ENCODE data around the gene GRXCR1.

The GRXCR1 gene

GRCh38 chr4:42927946-42928345 is 35.4 kb downstream of the GRXCR1 start:
- no peak for DNase-seq (ENCODE audit: low read depth in 2 of 3, low spot score in 1 of 3)

GRCh38 chr4:42928582-42928981 is 36.1 kb downstream of the GRXCR1 start:
- DNase-seq (ENCODE audit: low read depth in 2 of 3, low spot score in 1 of 3), result no peak

GRCh38 chr4:42942216-42942615 is 49.7 kb downstream of the GRXCR1 start:
- no peak for DNase-seq (ENCODE audit: low read depth in 2 of 3, low spot score in 1 of 3)

GRCh38 chr4:42945874-42946273 is 53.4 kb downstream of the GRXCR1 start:
- no peak for DNase-seq (ENCODE audit: low read depth in 2 of 3, low spot score in 1 of 3)

- no peak for DNase-seq (ENCODE audit: low read depth in 2 of 3, low spot score in 1 of 3)
Measured at GRCh38 chr4:42953321-42953720, 60.8 kb downstream of the GRXCR1 start.

- DNase-seq (ENCODE audit: low read depth in 2 of 3, low spot score in 1 of 3), result no peak
Measured at GRCh38 chr4:42954963-42955669, 62.6 kb downstream of the GRXCR1 start.

- no peak for DNase-seq (ENCODE audit: low read depth in 2 of 3, low spot score in 1 of 3)
Measured at GRCh38 chr4:42955746-42956505, 63.4 kb downstream of the GRXCR1 start.

- no peak for DNase-seq (ENCODE audit: low read depth in 2 of 3, low spot score in 1 of 3)
Measured at GRCh38 chr4:42965326-42965725, 72.8 kb downstream of the GRXCR1 start.

- DNase-seq (ENCODE audit: low read depth in 2 of 3, low spot score in 1 of 3), result no peak
Measured at GRCh38 chr4:42985976-42986375, 93.5 kb downstream of the GRXCR1 start.

- no peak for DNase-seq (ENCODE audit: low read depth in 2 of 3, low spot score in 1 of 3)
Measured at GRCh38 chr4:42995343-42995944, 102.9 kb downstream of the GRXCR1 start.

GRCh38 chr4:43008793-43009192 is 116.3 kb downstream of the GRXCR1 start:
- DNase-seq (ENCODE audit: low read depth in 2 of 3, low spot score in 1 of 3), result no peak

- DNase-seq (ENCODE audit: low read depth in 2 of 3, low spot score in 1 of 3), result no peak
Measured at GRCh38 chr4:43014256-43014655, 121.7 kb downstream of the GRXCR1 start.

GRCh38 chr4:43041632-43042031 is 149.1 kb downstream of the GRXCR1 start:
- DNase-seq (ENCODE audit: low read depth in 2 of 3, low spot score in 1 of 3), result no peak

GRCh38 chr4:43047058-43047457 is 154.5 kb downstream of the GRXCR1 start:
- no peak for DNase-seq (ENCODE audit: low read depth in 2 of 3, low spot score in 1 of 3)

GRCh38 chr4:43048570-43048969 is 156.1 kb downstream of the GRXCR1 start:
- DNase-seq (ENCODE audit: low read depth in 2 of 3, low spot score in 1 of 3), result no peak

- DNase-seq (ENCODE audit: low read depth in 2 of 3, low spot score in 1 of 3), result no peak
Measured at GRCh38 chr4:43049326-43049725, 156.8 kb downstream of the GRXCR1 start.

- no peak for DNase-seq (ENCODE audit: low read depth in 2 of 3, low spot score in 1 of 3)
Measured at GRCh38 chr4:43066415-43066814, 173.9 kb downstream of the GRXCR1 start.

- DNase-seq (ENCODE audit: low read depth in 2 of 3, low spot score in 1 of 3), result no peak
Measured at GRCh38 chr4:43071069-43071468, 178.6 kb downstream of the GRXCR1 start.

Measured in stimulated activated CD4-positive, alpha-beta T cell treated with anti-CD3 and anti-CD28 coated beads, Interleukin-12 subunit alpha, Interleukin-12 subunit beta, amount 100 ng/mL, for 48 hours (primary cell).